BLaER1 (cell line): ENCODE results near the gene TSPAN32.
A peak's percentile ranks its signal among the peaks of the same experiment; 100 is the strongest.

Experiments
- H3K27ac ChIP-seq: shearing (Covaris generic); formaldehyde crosslinking; 2 replicates; pipeline ENCODE4 v1.8.1; 2022
- H3K27me3 ChIP-seq: shearing (Covaris generic); formaldehyde crosslinking; 2 replicates; pipeline ENCODE4 v1.8.1; 2022
- H3K36me3 ChIP-seq: shearing (Covaris generic); formaldehyde crosslinking; 2 replicates; pipeline ENCODE4 v1.8.1; 2022
- H3K4me1 ChIP-seq: shearing (Covaris generic); formaldehyde crosslinking; 2 replicates; pipeline ENCODE4 v1.8.1; 2022
- H3K4me2 ChIP-seq: shearing (Covaris generic); formaldehyde crosslinking; 2 replicates; pipeline ENCODE4 v1.8.1; 2022
- H3K4me3 ChIP-seq: shearing (Covaris generic); formaldehyde crosslinking; 2 replicates; pipeline ENCODE4 v1.8.1; 2022
- H3K9ac ChIP-seq: shearing (Covaris generic); formaldehyde crosslinking; 2 replicates; pipeline ENCODE4 v1.8.1; 2022
- H3K9me3 ChIP-seq: shearing (Covaris generic); formaldehyde crosslinking; 2 replicates; pipeline ENCODE4 v1.8.1; 2022
- H4K20me1 ChIP-seq: shearing (Covaris generic); formaldehyde crosslinking; 2 replicates; pipeline ENCODE4 v1.8.1; 2022
- Cebpa-rat ChIP-seq: shearing (Covaris generic); IDR thresholded peaks from 2 replicates; pipeline ENCODE4 v1.8.1; 2022

Gene TSPAN32

GRCh38 chr11:2261436-2262230 lies 40.2 kb upstream of the TSPAN32 start:
- TF ChIP-seq Cebpa-rat, result no peak
- H3K4me2 ChIP-seq, result no peak overlapping the region
- no peak overlapping the region for H3K27ac ChIP-seq
- peaks cover 44% of the 10 kb centered on the region for H3K4me1 ChIP-seq
- H3K9me3 ChIP-seq, result no peaks in the 10 kb centered on the region
- H3K9ac ChIP-seq, result no peak overlapping the region
- peaks cover 74% of the 10 kb centered on the region for H3K27me3 ChIP-seq
- H4K20me1 ChIP-seq, result peaks cover 87% of the 10 kb centered on the region
- H3K4me3 ChIP-seq, result no peak overlapping the region
- no peaks in the 10 kb centered on the region for H3K36me3 ChIP-seq

DNA sequence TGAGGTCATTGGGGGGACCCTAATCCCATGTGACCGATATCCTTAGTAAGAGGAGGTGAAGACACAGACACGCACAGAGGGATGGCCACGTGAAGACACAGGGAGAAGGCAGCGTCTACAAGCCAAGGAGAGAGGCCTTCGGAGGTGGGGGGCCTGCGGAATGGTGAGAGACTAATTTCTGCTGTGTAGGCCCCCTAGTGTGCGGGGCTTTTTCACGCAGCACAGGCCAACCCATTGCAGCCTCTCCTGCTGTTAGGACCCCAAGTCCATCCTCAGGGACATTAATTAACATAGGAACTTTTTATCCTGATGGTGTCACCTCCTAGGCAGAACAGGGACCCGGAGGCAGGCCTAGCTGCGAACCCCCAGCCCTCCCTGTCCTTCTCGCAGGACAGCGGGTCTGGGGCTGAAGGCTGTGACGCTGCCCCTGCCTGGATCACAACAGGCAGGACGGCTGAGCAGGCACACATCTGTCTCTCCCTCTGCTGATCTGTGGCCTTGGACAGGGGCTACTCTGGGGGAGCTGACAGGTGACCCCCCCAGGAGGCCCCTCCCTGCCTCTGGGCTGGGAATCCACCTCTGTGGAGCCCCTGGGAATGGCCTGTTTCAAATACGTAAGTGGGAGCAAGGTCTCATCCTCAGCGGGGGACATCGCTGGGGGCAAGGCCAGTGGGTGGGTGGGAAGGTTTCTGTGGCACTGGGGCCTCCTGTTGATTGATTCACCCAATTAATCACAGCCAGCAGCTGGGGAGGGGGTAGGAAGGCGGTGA lies 39.3 kb upstream of the TSPAN32 start:
- Histone ChIP-seq H3K9me3 (no peaks in the 10 kb centered on the region), H3K27me3 (peaks cover 80% of the 10 kb centered on the region), H3K36me3 (no peaks in the 10 kb centered on the region), H4K20me1 (peaks cover 95% of the 10 kb centered on the region), H3K27ac (no peak overlapping the region), H3K4me2 (no peak overlapping the region; the same call in 1 of the 2 replicates), H3K4me3 (no peak overlapping the region), H3K9ac (no peak overlapping the region), H3K4me1 (peaks cover 52% of the 10 kb centered on the region)
- no peak for TF ChIP-seq Cebpa-rat

- Histone ChIP-seq H4K20me1 (peaks cover 100% of the 10 kb centered on the region), H3K27me3 (peaks cover 84% of the 10 kb centered on the region), H3K4me1 (peaks cover 58% of the 10 kb centered on the region)
These were observed 38.7 kb upstream of the TSPAN32 start for GRCh38 chr11:2263071-2263565.

GRCh38 chr11:2263724-2264360 lies 38.0 kb upstream of the TSPAN32 start:
- no peak for TF ChIP-seq Cebpa-rat
- H3K36me3 ChIP-seq, result no peaks in the 10 kb centered on the region
- H4K20me1 ChIP-seq, result peaks cover 98% of the 10 kb centered on the region
- no peak overlapping the region for H3K4me2 ChIP-seq
- H3K9ac ChIP-seq, result no peak overlapping the region
- H3K27me3 ChIP-seq, result peaks cover 84% of the 10 kb centered on the region
- no peak overlapping the region for H3K27ac ChIP-seq
- no peak overlapping the region for H3K4me3 ChIP-seq
- no peaks in the 10 kb centered on the region for H3K9me3 ChIP-seq
- peaks cover 60% of the 10 kb centered on the region for H3K4me1 ChIP-seq

More at GRCh38 chr11:2263071-2263565, 38.7 kb upstream of the TSPAN32 start:
- no peak overlapping the region; the same call in 1 of the 2 replicates for H3K4me2 ChIP-seq
- H3K27ac ChIP-seq, result no peak overlapping the region
- no peak overlapping the region for H3K9ac ChIP-seq
- no peaks in the 10 kb centered on the region for H3K9me3 ChIP-seq
- H3K4me3 ChIP-seq, result no peak overlapping the region
- no peaks in the 10 kb centered on the region for H3K36me3 ChIP-seq
- TF ChIP-seq Cebpa-rat, result no peak

DNA sequence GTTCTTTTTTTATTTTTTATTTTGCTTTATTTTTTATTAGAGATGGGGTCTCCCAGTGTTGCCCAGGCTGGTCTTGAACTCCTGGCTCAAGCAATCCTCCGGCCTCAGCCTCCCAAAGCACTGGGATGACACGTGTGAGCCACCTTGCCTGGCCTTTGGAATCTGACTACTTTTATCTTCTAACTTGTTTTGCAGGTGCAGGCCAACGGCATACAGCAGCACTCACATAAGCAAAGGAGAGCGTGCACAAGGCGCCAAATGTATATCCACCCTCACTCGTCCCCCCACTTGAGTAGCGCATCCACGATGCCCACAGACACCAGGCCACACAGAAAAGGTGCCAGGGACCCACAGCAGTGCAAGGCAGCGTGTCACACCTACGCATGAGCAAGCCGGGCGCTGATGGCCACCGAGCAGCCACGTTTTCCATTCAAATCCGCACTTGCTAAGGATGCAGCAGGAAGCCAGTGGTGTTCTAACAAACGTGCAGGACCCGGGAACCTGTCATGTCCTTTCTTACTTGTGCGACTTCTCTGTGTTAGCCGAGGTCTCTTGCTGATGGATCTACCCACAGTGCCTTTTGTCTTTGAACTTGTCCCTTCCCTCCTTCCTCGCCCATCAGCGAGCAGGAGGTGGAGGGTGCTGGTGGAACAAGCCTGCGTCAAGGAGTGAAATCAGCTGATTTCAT lies 37.3 kb upstream of the TSPAN32 start:
- H4K20me1 ChIP-seq, result peaks cover 91% of the 10 kb centered on the region
- peaks cover 84% of the 10 kb centered on the region for H3K27me3 ChIP-seq
- no peak for TF ChIP-seq Cebpa-rat
- H3K4me3 ChIP-seq, result no peak overlapping the region
- H3K4me2 ChIP-seq, result peak overlapping the region; percentile 86
- no peaks in the 10 kb centered on the region for H3K9me3 ChIP-seq
- H3K36me3 ChIP-seq, result no peaks in the 10 kb centered on the region
- H3K9ac ChIP-seq, result no peak overlapping the region
- peaks cover 60% of the 10 kb centered on the region for H3K4me1 ChIP-seq
- no peak overlapping the region for H3K27ac ChIP-seq

DNA sequence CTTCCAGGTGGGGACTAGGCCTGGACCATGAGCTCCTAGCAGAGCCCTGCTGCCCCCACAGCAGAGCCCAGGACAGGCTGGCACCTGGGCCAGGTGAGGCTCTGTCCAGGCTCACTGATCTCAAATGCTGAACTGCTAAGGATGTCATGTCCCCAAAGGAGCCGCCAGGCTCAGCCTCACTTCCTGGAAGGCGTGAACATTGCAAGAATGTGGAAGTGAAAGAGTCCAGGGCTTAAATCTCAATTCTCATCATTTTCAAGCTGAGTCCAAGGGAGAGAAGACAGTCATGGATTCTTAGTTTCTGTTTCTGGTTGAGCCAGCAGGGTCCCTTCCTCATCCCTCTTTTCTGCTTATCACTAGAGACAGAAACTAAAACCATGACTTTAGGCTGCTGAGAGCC lies 36.4 kb upstream of the TSPAN32 start:
- no peak for TF ChIP-seq Cebpa-rat
- Histone ChIP-seq H3K27ac (no peak overlapping the region), H3K9ac (no peak overlapping the region), H4K20me1 (peaks cover 90% of the 10 kb centered on the region), H3K36me3 (no peaks in the 10 kb centered on the region), H3K4me1 (peaks cover 68% of the 10 kb centered on the region), H3K4me3 (peak overlapping the region; percentile 12; the same call in 1 of the 2 replicates), H3K4me2 (peak overlapping the region; percentile 86), H3K9me3 (peaks cover 9% of the 10 kb centered on the region), H3K27me3 (peaks cover 84% of the 10 kb centered on the region)

DNA sequence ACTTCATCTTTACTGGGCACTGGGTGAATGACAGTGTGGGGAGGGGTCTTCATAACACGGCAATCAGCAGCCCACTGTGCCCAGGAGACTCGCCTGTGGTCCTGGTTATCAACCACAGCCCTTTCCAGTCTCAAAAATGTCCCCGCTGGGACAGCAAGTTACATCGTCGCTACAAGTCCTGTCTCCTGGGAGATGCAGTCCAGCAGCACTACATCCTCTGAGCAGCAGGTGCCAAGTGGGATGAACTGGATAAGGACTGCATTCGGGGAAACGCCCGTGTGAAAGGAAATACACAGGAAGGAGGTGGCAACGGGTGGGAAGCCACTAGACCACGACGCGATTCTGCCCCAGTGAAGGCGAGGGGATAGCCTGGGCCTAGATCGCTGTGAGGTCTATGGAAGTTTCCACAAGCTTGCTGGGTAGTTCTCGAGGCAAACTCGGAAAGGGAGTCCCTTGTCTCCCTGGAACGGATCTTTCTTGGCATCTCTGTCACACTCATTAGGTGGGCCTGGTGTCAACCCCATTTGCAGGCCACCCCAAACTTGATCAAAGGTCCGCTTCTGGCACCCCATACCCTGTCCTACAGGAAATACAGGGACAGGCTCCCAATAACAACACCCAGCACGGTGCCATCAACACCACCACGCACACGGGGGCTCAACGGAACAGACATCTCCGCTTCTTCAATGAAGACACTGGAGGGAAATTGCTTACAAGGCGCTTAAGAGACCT lies 35.8 kb upstream of the TSPAN32 start:
- Histone ChIP-seq H3K4me2 (peak overlapping the region; percentile 86), H4K20me1 (peaks cover 90% of the 10 kb centered on the region), H3K36me3 (no peaks in the 10 kb centered on the region), H3K9ac (no peak overlapping the region), H3K4me3 (peak overlapping the region; percentile 30; the same call in 1 of the 2 replicates), H3K27ac (no peak overlapping the region), H3K4me1 (peaks cover 69% of the 10 kb centered on the region), H3K27me3 (peaks cover 84% of the 10 kb centered on the region), H3K9me3 (peaks cover 15% of the 10 kb centered on the region)
- TF ChIP-seq Cebpa-rat, result no peak

DNA sequence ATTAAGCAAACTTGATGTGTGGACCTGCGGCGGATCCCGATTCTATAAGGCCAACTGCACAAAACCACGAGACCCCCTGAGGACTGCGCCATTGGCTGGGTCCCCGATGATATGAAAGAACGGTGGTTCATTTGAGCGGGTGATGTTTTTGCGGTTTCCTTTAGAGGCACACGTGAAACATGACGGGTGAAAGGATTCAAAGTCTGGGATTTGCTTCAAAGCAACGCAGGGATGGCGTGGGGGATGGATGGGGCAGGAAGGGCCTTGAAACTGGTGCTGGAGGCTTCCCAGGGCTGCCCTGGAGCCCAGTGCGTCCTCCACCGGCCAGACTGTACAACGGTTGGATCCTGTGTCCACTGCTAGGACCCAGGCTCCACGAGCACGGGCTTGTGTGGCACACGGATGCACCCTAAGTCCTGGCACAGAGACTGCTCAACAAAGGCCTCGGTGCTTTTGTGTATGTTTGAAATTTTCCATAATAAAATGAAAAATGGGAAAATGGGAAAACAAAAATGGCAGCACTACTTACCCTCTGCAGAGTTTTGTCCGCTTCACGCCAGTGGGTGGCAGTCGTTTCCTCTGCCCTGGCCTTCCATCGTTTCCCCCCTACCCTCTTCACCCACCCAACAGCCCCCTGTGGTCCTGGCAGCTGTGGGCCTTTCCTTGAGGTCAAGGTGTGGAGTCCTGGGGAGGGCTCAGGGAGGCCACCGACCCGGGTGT lies 35.1 kb upstream of the TSPAN32 start:
- H3K9me3 ChIP-seq, result peaks cover 17% of the 10 kb centered on the region

More for the DNA sequence above, 35.1 kb upstream of the TSPAN32 start:
- TF ChIP-seq Cebpa-rat, result no peak
- Histone ChIP-seq H3K27me3 (peaks cover 84% of the 10 kb centered on the region), H3K9ac (no peak overlapping the region), H3K4me2 (peak overlapping the region; percentile 86), H3K4me3 (peak overlapping the region; percentile 30; the same call in 1 of the 2 replicates), H3K4me1 (peaks cover 69% of the 10 kb centered on the region), H3K27ac (no peak overlapping the region), H4K20me1 (peaks cover 86% of the 10 kb centered on the region), H3K36me3 (no peaks in the 10 kb centered on the region)
